Nephron progenitor cell (in vitro differentiated cells): ENCODE measurements around the gene ETV3.

Experiments
- DNase-seq: peaks from one replicate; pipeline ENCODE4 v3.0.0; 2021
- H3K27ac Mint-ChIP-seq: 2 replicates; pipeline ENCODE4 v1.8.0; 2021; ENCODE audit warnings: mild to moderate bottlenecking, moderate library complexity, mixed read lengths
- H3K27me3 Mint-ChIP-seq: 2 replicates; pipeline ENCODE4 v1.8.0; 2021; ENCODE audit warnings: mild to moderate bottlenecking, low read depth, mixed read lengths; ENCODE audit not compliant: poor library complexity
- H3K36me3 Mint-ChIP-seq: 2 replicates; pipeline ENCODE4 v1.8.0; 2021; ENCODE audit warnings: low read depth, mixed read lengths
- H3K4me1 Mint-ChIP-seq: 2 replicates; pipeline ENCODE4 v1.8.0; 2021; ENCODE audit warnings: mixed read lengths
- H3K4me3 Mint-ChIP-seq: 2 replicates; pipeline ENCODE4 v1.8.0; 2021; ENCODE audit warnings: mild to moderate bottlenecking, moderate library complexity, mixed read lengths
- H3K9me3 Mint-ChIP-seq: 2 replicates; pipeline ENCODE4 v1.8.0; 2021; ENCODE audit warnings: mild to moderate bottlenecking, moderate library complexity, mixed read lengths
- CTCF ChIP-seq: fragments of 200-600 bp; sonication (generic); IDR thresholded peaks from 2 replicates; pipeline ENCODE4 v1.5.0; 2021; ENCODE audit warnings: antibody characterized with exemption

ETV3 gene

GRCh38 chr1:157151506-157151905, 13.3 kb upstream of the ETV3 start:
- Mint-ChIP-seq H3K27me3 (no peaks in the 10 kb centered on the region), H3K9me3 (no peaks in the 10 kb centered on the region), H3K4me1 (peaks cover 46% of the 10 kb centered on the region), H3K27ac (no peak overlapping the region), H3K4me3 (no peak overlapping the region), H3K36me3 (no peaks in the 10 kb centered on the region)
- TF ChIP-seq CTCF = no peak
- DNase-seq = no peak

- H3K4me3 Mint-ChIP-seq = no peak overlapping the region
- H3K4me1 Mint-ChIP-seq = peaks cover 42% of the 10 kb centered on the region
- no peaks in the 10 kb centered on the region for H3K9me3 Mint-ChIP-seq
- H3K27ac Mint-ChIP-seq = no peak overlapping the region
- H3K36me3 Mint-ChIP-seq = no peaks in the 10 kb centered on the region
- DNase-seq = no peak
- no peaks in the 10 kb centered on the region for H3K27me3 Mint-ChIP-seq
- no peak for TF ChIP-seq CTCF
These were observed 12.9 kb upstream of the ETV3 start for GRCh38 chr1:157151073-157151472.

- no peaks in the 10 kb centered on the region for H3K27me3 Mint-ChIP-seq
- H3K27ac Mint-ChIP-seq = no peak overlapping the region
- TF ChIP-seq CTCF = no peak
- no peak for DNase-seq
- H3K36me3 Mint-ChIP-seq = no peaks in the 10 kb centered on the region
- H3K9me3 Mint-ChIP-seq = no peaks in the 10 kb centered on the region
- H3K4me1 Mint-ChIP-seq = peaks cover 37% of the 10 kb centered on the region
- no peak overlapping the region for H3K4me3 Mint-ChIP-seq
These were observed 12.4 kb upstream of the ETV3 start for GRCh38 chr1:157150631-157151030.

GRCh38 chr1:157147906-157148700, 9.9 kb upstream of the ETV3 start:
- peaks cover 14% of the 10 kb centered on the region for H3K4me1 Mint-ChIP-seq
- DNase-seq = no peak
- H3K36me3 Mint-ChIP-seq = no peaks in the 10 kb centered on the region
- no peak for TF ChIP-seq CTCF
- H3K27ac Mint-ChIP-seq = no peak overlapping the region
- H3K4me3 Mint-ChIP-seq = no peak overlapping the region
- H3K27me3 Mint-ChIP-seq = no peaks in the 10 kb centered on the region
- no peaks in the 10 kb centered on the region for H3K9me3 Mint-ChIP-seq

- Mint-ChIP-seq H3K36me3 (no peaks in the 10 kb centered on the region), H3K27ac (no peak overlapping the region), H3K4me3 (no peak overlapping the region), H3K27me3 (no peaks in the 10 kb centered on the region), H3K4me1 (peaks cover 4% of the 10 kb centered on the region), H3K9me3 (no peaks in the 10 kb centered on the region)
- DNase-seq = no peak
- no peak for TF ChIP-seq CTCF
These were observed 8.8 kb upstream of the ETV3 start for GRCh38 chr1:157147037-157147436.

GRCh38 chr1:157146244-157146643, 8.0 kb upstream of the ETV3 start:
- H3K36me3 Mint-ChIP-seq = no peaks in the 10 kb centered on the region
- no peak overlapping the region for H3K4me3 Mint-ChIP-seq
- no peaks in the 10 kb centered on the region for H3K9me3 Mint-ChIP-seq

More at GRCh38 chr1:157146244-157146643, 8.0 kb upstream of the ETV3 start:
- Mint-ChIP-seq H3K27me3 (no peaks in the 10 kb centered on the region), H3K4me1 (peaks cover 4% of the 10 kb centered on the region), H3K27ac (no peak overlapping the region)
- TF ChIP-seq CTCF = no peak
- DNase-seq = no peak
